ENCODE measurements around the gene VPS35L. TPM values are rescaled to one million over a fixed set of nuclear protein-coding genes. Genes with fewer than 3 reads are reported as not detected.

Gene VPS35L
- total RNA-seq, 4 donors from 2014 or later = 41.4 to 68.1 (median 61.1) TPM

- no peak for DNase-seq (ENCODE audit: low spot score in 2 of 2)
- no peak for TF ChIP-seq POLR2A (IDR thresholded peaks at IDR 0.05)
- no peak for TF ChIP-seq EP300 (IDR thresholded peaks at IDR 0.05)
- TF ChIP-seq, protein P1, sequence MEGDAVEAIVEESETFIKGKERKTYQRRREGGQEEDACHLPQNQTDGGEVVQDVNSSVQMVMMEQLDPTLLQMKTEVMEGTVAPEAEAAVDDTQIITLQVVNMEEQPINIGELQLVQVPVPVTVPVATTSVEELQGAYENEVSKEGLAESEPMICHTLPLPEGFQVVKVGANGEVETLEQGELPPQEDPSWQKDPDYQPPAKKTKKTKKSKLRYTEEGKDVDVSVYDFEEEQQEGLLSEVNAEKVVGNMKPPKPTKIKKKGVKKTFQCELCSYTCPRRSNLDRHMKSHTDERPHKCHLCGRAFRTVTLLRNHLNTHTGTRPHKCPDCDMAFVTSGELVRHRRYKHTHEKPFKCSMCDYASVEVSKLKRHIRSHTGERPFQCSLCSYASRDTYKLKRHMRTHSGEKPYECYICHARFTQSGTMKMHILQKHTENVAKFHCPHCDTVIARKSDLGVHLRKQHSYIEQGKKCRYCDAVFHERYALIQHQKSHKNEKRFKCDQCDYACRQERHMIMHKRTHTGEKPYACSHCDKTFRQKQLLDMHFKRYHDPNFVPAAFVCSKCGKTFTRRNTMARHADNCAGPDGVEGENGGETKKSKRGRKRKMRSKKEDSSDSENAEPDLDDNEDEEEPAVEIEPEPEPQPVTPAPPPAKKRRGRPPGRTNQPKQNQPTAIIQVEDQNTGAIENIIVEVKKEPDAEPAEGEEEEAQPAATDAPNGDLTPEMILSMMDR (IDR thresholded peaks at IDR 0.05) = no peak
- Histone ChIP-seq H3K9me3 (no peaks in the 10 kb centered on the region), H3K27ac (peak overlapping the region in 1 of 4 donors; percentile 47), H3K27me3 (no peaks in the 10 kb centered on the region), H3K4me3 (no peak overlapping the region), H3K4me1 (peaks cover 0 to 4% (median 0%) of the 10 kb centered on the region in 4 donors), H3K36me3 (peaks cover 0 to 94% (median 0%) of the 10 kb centered on the region in 3 donors)
- 77 to 83% methylated on average over 9 of the region's 9 CpGs for WGBS, 2 donors
Observed at GRCh38 chr16:19655242-19655777, 99.8 kb downstream of the VPS35L start.

GRCh38 chr16:19657831-19658230 lies 102.3 kb downstream of the VPS35L start:
- Histone ChIP-seq H3K4me1 (peaks cover 0 to 4% (median 0%) of the 10 kb centered on the region in 4 donors), H3K36me3 (peaks cover 0 to 90% (median 0%) of the 10 kb centered on the region in 3 donors), H3K27me3 (no peaks in the 10 kb centered on the region), H3K4me3 (no peak overlapping the region), H3K27ac (no peak overlapping the region), H3K9me3 (no peaks in the 10 kb centered on the region)
- TF ChIP-seq, protein P1 (IDR thresholded peaks at IDR 0.05) = no peak
- TF ChIP-seq POLR2A (IDR thresholded peaks at IDR 0.05) = no peak
- no peak for TF ChIP-seq EP300 (IDR thresholded peaks at IDR 0.05)
- WGBS, 2 donors = 90 to 91% methylated on average over 4 of the region's 4 CpGs
- no peak for DNase-seq (ENCODE audit: low spot score in 2 of 2)

DNA sequence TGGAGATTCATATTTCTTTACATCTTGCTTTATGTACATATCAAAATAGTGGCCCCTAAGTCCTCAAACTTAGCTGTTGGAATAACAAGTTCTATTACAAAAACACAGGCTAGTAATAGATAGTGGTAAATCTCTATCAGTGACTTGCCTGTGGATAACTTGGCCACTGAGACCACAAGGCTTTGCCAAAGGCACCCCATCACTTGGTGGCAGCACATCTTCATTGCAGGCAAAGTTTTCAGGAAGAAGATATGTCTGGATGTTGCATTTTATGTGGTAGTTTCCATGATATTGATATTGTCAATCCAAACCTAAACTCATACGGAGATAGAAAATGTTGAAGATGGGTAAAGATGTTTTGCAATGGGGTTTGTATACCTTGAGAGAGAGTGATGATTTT lies 104.1 kb downstream of the VPS35L start:
- WGBS, 2 donors = 97 to 100% methylated on average over 1 of the region's 1 CpG
- no peak for DNase-seq (ENCODE audit: low spot score in 2 of 2)
- Histone ChIP-seq H3K36me3 (peaks cover 0 to 76% (median 0%) of the 10 kb centered on the region in 3 donors), H3K27me3 (no peaks in the 10 kb centered on the region), H3K4me1 (peaks cover 0 to 4% (median 0%) of the 10 kb centered on the region in 4 donors), H3K27ac (no peak overlapping the region), H3K4me3 (no peak overlapping the region), H3K9me3 (no peaks in the 10 kb centered on the region)
- no peak for TF ChIP-seq POLR2A (IDR thresholded peaks at IDR 0.05)
- TF ChIP-seq, protein P1 (IDR thresholded peaks at IDR 0.05) = peak in 1 of 5 experiments; percentile 8

DNA sequence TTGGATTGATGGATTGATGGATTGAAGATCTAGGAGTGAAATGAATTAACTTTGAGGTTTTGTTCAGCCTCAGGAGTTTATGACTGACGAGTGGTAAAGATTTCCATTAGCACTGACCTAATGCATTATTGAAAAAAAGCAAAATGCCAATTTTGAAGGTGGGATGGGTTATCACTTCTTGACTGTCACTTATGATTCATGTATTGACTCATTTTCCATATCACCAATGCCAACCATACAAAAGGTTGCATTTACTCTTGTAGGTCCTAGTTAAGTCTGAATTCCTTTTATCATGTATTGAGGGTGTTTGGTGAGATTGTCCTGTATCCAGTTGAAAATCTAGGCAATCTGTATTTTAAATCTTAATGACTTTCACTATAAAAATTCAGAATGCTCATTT lies 104.9 kb downstream of the VPS35L start:
- TF ChIP-seq EP300 (IDR thresholded peaks at IDR 0.05) (no peak), POLR2A (IDR thresholded peaks at IDR 0.05) (no peak)
- TF ChIP-seq, protein P1 (IDR thresholded peaks at IDR 0.05) = no peak
- WGBS, 2 donors = 96 to 97% methylated on average over 1 of the region's 1 CpG
- no peaks in the 10 kb centered on the region for H3K4me1 ChIP-seq
- no peak for DNase-seq (ENCODE audit: low spot score in 2 of 2)
- H3K27me3 ChIP-seq = no peaks in the 10 kb centered on the region
- no peak overlapping the region for H3K4me3 ChIP-seq
- H3K9me3 ChIP-seq = peaks cover 0 to 3% (median 0%) of the 10 kb centered on the region in 4 donors
- H3K27ac ChIP-seq = no peak overlapping the region
- H3K36me3 ChIP-seq = peaks cover 0 to 67% (median 0%) of the 10 kb centered on the region in 3 donors

DNA sequence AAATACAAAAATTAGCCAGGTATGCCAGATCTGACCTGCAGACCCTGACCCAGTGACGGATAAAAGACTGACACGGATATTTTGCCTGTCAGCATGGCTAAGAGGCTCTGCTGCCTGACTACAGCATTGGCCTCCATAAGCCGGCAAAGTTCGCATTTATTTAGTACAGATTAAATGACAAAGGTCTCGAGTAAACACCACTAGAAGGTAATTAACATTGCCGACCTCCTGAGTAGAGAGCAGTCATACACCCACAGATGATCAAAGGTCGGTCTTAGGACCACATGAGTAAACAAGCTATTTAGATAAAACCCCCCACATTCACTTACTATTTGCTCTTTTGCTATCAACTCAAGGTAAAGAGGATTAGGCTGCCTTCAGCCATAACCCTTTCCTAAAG lies 106.8 kb downstream of the VPS35L start:
- Histone ChIP-seq H3K4me3 (no peak overlapping the region), H3K27ac (no peak overlapping the region), H3K27me3 (no peaks in the 10 kb centered on the region), H3K9me3 (peaks cover 0 to 5% (median 0%) of the 10 kb centered on the region in 4 donors), H3K4me1 (peaks cover 0 to 14% (median 0%) of the 10 kb centered on the region in 4 donors), H3K36me3 (peaks cover 0 to 48% (median 0%) of the 10 kb centered on the region in 3 donors)
- TF ChIP-seq EP300 (IDR thresholded peaks at IDR 0.05) (no peak), POLR2A (IDR thresholded peaks at IDR 0.05) (no peak)
- TF ChIP-seq, protein P1 (IDR thresholded peaks at IDR 0.05) = no peak
- 89 to 91% methylated on average over 7 of the region's 7 CpGs for WGBS, 2 donors
- no peak for DNase-seq (ENCODE audit: low spot score in 2 of 2)

Measured in tibial nerve (tissue), 4 donors.